MM.1S (cell line): ENCODE measurements around the gene TXNDC8.

Source experiments
- EZH2 ChIP-seq: fragments of 300-600 bp; sonication (generic); optimal IDR thresholded peaks from 2 replicates; pipeline ENCODE3; 2017; ENCODE audit warnings: low read depth, mild to moderate bottlenecking, antibody characterized with exemption, low read length, mixed read lengths
- EZH2phosphoT487 ChIP-seq: fragments of 300-600 bp; sonication (generic); IDR thresholded peaks from 2 replicates; pipeline ENCODE4 v1.6.1; 2018; ENCODE audit warnings: antibody characterized with exemption, low read length
- TF ChIP-seq, protein P1 (sequence below): fragments of 300-600 bp; sonication (generic); IDR thresholded peaks from 2 replicates; pipeline ENCODE4 v1.5.1; 2016; ENCODE audit warnings: antibody characterized with exemption, low read length, mixed read lengths

DNA sequence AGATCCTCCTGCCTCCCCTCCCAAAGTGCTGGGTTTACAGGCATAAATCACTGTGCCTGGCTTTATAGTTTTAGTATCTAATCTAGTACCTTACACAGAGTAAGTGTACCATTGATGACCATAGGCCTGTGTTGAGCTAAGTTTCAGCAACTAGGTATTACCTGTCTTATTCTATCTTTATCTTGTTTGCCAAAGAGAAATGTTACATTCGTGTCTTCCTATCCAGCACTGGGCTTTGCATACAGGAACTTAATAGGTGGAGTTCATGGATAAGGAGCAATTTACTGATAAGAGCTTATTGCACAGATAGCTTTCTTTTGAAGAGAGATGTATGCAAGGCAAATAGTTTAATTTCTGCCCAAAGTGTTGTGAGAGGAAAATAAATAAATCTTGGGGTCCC is 30.5 kb downstream of the TXNDC8 start:
- TF ChIP-seq, protein P1, sequence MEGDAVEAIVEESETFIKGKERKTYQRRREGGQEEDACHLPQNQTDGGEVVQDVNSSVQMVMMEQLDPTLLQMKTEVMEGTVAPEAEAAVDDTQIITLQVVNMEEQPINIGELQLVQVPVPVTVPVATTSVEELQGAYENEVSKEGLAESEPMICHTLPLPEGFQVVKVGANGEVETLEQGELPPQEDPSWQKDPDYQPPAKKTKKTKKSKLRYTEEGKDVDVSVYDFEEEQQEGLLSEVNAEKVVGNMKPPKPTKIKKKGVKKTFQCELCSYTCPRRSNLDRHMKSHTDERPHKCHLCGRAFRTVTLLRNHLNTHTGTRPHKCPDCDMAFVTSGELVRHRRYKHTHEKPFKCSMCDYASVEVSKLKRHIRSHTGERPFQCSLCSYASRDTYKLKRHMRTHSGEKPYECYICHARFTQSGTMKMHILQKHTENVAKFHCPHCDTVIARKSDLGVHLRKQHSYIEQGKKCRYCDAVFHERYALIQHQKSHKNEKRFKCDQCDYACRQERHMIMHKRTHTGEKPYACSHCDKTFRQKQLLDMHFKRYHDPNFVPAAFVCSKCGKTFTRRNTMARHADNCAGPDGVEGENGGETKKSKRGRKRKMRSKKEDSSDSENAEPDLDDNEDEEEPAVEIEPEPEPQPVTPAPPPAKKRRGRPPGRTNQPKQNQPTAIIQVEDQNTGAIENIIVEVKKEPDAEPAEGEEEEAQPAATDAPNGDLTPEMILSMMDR = no peak
- TF ChIP-seq EZH2phosphoT487 (no peak), EZH2 (no peak)
